ENCODE measurements around the gene IGBP1.
"Not testable (repeated sequence)": the region's sequence is repeated elsewhere in the genome, so short reads cannot be mapped to it uniquely, and the experiment has no call there.

Gene IGBP1

DNA sequence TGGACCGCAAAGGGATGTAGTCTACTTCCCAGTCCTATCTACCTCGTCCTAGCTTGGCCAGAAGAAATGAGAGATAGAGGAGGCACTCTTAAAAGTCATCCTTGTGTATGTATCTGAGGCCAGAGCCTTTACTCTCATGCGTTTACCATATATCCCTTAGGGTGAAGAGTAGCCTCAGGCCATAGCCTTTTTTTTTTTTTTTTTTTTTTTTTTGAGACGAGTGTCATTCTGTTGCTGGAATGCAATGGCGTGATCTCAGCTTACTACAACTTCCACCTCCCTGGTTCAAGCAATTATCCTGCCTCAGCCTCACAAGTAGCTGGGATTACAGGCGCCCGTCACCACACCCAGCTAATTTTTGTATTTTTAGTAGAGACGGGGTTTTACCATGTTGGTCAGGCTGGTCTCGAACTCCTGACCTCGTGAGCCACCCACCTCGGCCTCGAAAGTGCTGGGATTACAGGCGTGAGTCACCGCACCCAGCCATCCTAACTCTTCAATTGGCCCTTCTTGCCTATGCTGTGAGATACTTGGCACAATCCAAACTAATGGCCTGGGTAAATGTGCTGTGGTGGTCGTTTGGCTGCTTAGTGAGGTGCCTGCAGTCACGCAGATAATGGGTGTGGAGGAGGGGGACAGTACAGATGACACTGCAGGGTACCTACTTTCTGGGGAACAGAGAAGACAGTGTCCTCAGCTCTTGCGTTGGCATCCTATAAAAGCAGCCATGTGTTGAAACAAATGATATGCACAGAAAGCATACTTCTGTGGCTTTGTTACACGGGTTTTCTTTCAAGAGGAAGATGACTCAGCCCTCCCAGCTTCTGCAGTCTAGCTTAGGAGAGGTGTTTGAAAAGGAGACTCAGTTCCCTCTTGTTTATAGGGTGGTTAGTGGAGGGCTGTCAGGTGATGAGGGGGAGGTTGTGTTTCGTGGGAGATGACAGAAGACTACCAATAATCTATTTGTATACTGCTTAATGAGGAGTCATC is 33.6 kb downstream of the IGBP1 start:
- DNase-seq (ENCODE audit: low read depth in 2 of 2) = peak in 1 of 2 experiments; percentile 6

- peak in 1 of 2 experiments; percentile 21 for DNase-seq (ENCODE audit: low read depth in 2 of 2)
These were observed 35.3 kb downstream of the IGBP1 start for GRCh38 chrX:70168238-70169188.

- DNase-seq (ENCODE audit: low read depth in 2 of 2) = no peak
These were observed 36.0 kb downstream of the IGBP1 start for GRCh38 chrX:70169281-70169680.

GRCh38 chrX:70171624-70172023 is 38.4 kb downstream of the IGBP1 start:
- DNase-seq (ENCODE audit: low read depth in 2 of 2) = no peak

GRCh38 chrX:70172221-70172620 is 39.0 kb downstream of the IGBP1 start:
- DNase-seq (ENCODE audit: low read depth in 2 of 2) = no peak

DNA sequence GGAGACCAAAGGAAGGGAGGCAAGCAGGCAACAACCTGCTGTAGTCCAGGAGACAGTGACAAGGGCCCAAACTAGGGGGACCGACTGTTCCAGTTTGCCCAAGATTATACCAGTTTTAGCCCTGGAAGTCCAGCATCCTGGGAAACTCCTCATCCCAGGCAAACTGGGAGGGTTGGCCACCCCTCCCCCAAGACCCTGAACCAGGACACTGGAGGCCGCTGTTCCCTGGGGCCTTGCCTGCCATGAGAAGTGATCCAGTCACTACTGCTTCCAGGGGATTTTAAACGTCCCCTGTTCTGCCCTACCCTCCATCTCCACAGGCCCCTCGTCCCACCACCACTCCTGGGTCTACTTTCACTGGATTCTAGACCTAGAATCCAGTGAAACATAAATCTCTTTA is 39.7 kb downstream of the IGBP1 start:
- no peak for DNase-seq (ENCODE audit: low read depth in 2 of 2)

- no peak for DNase-seq (ENCODE audit: low read depth in 2 of 2)
These were observed 41.5 kb downstream of the IGBP1 start for GRCh38 chrX:70174754-70175153.

- DNase-seq (ENCODE audit: low read depth in 2 of 2) = no peak
These were observed 42.1 kb downstream of the IGBP1 start for GRCh38 chrX:70175338-70175737.

DNA sequence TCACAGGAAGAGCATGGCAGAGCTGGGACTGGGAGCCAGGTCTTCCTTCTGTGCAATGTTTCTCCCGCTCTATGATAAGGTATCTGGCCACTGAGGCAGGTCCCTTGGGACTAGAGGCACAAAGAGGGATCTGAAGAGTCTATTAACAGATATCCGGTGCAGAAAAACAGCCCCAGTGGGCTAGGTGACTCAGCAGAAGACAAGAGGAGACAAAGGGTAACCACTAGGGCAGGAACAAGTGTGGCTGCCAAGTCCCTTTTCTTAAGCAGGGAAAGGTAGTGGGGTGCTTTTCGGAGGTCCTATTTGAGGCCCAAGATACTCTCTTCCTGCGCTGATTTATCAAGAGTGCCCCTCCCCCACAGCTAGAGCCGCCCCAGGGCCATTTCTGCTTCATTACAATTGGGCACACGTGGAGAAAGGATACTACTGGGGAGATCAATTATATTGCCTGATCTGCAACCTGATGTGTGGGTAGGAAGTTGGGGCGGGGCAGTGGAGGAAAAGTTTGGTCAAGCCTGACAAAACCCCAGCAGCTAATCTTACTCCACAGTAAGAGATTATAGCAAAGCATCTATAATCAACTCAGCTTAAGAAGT is 43.8 kb downstream of the IGBP1 start, which contains the start of gene DGAT2L6:
Gene DGAT2L6 (plus strand): TSS at position 546 of the 596 bp plus-strand sequence. CDS start 100 bp downstream, outside the sequence.
- DNase-seq (ENCODE audit: low read depth in 2 of 2) = no peak

GRCh38 chrX:70183091-70183490 is 49.8 kb downstream of the IGBP1 start:
- DNase-seq (ENCODE audit: low read depth in 2 of 2) = no peak

- DNase-seq (ENCODE audit: low read depth in 2 of 2) = no peak
These were observed 57.0 kb downstream of the IGBP1 start for GRCh38 chrX:70190225-70190624.

GRCh38 chrX:70196961-70197720 is 63.9 kb downstream of the IGBP1 start:
- DNase-seq (ENCODE audit: low read depth in 2 of 2) = no peak

DNA sequence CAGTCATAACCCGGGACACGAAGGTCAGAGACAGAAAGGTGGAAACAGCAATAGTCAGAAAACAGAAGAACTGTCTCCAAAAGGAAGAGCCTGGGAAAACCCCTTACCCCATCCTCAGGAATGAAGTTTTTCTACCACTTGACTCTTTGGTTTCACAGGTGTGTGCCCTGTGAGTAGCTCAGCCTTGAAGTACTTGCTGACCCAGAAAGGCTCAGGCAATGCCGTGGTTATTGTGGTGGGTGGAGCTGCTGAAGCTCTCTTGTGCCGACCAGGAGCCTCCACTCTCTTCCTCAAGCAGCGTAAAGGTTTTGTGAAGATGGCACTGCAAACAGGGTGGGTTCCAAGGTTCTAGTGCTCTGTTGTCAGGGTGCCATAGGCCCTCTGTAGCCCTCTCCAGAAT is 68.5 kb downstream of the IGBP1 start:
- DNase-seq (ENCODE audit: low read depth in 2 of 2) = no peak

- DNase-seq (ENCODE audit: low read depth in 2 of 2) = no peak
These were observed 75.2 kb downstream of the IGBP1 start for GRCh38 chrX:70208479-70208878.

DNA sequence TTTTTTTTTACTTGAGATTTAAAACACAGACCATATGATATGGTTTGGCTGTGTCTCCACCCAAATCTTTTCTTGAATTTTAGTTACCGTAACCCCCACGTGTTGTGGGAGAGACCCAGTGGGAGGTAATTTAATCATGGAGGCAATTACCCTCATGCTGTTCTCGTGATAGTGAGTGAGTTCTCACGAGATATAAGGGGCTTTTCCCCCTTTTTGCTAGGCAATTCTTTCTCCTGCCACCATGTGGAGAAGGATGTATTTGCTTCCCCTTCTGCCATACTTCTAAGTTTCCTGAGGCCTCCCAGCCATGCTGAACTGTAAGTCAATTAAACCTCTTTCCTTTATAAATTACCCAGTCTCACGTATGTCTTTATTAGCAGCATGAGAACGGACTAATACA is 76.3 kb downstream of the IGBP1 start:
- DNase-seq (ENCODE audit: low read depth in 2 of 2) = not testable (repeated sequence)
